ENCODE data around the gene CETP. TPM values are rescaled to one million over a fixed set of nuclear protein-coding genes. Genes with fewer than 3 reads are reported as not detected.
A peak's percentile ranks its signal among the peaks of the same experiment; 100 is the strongest.

CETP gene
- 0.62 TPM for total RNA-seq

GRCh38 chr16:56961851-56962281, at the start of gene CETP:
TSS of gene CETP (plus strand) at chr16:56961950. CDS start at chr16:56961980, 30 bp downstream.
- no peak for DNase-seq

GRCh38 chr16:56912746-56913708, 48.7 kb upstream of the CETP start:
- no peak for DNase-seq

- DNase-seq, result no peak
Measured at GRCh38 chr16:56914896-56915295, 46.9 kb upstream of the CETP start.

GRCh38 chr16:56915336-56916119, 46.2 kb upstream of the CETP start:
- no peak for DNase-seq

- DNase-seq, result no peak
Measured at GRCh38 chr16:56916571-56917403, 45.0 kb upstream of the CETP start.

GRCh38 chr16:56918467-56919012, 43.2 kb upstream of the CETP start:
- DNase-seq, result no peak

GRCh38 chr16:56919099-56919800, 42.5 kb upstream of the CETP start:
- DNase-seq, result no peak

GRCh38 chr16:56921571-56921970, 40.2 kb upstream of the CETP start:
- no peak for DNase-seq

- DNase-seq, result no peak
Measured at GRCh38 chr16:56923481-56924091, 38.2 kb upstream of the CETP start.

- no peak for DNase-seq
Measured at GRCh38 chr16:56927471-56927870, 34.3 kb upstream of the CETP start.

GRCh38 chr16:56929639-56930038, 32.1 kb upstream of the CETP start:
- DNase-seq, result no peak

GRCh38 chr16:56930486-56931270, 31.1 kb upstream of the CETP start:
- no peak for DNase-seq

- no peak for DNase-seq
Measured at GRCh38 chr16:56931271-56931891, 30.4 kb upstream of the CETP start.

GRCh38 chr16:56931892-56932720, 29.6 kb upstream of the CETP start, which contains the start of gene HERPUD1:
TSS of gene HERPUD1 (plus strand) at chr16:56932142. CDS start at chr16:56932245, 103 bp downstream.
- DNase-seq, result peak; percentile 99

GRCh38 chr16:56932721-56933619, 28.8 kb upstream of the CETP start:
- DNase-seq, result peak; percentile 74

- no peak for DNase-seq
Measured at GRCh38 chr16:56933828-56934598, 27.7 kb upstream of the CETP start.

All from occipital lobe (tissue), 2 donors.